Psoas muscle (tissue), 8 donors: ENCODE results near the gene MGME1. TPM values are rescaled to one million over a fixed set of nuclear protein-coding genes. Genes with fewer than 3 reads are reported as not detected.

Experiments
- ATAC-seq, 4 donors: fragments of 200-7000 bp; cut with Tn5 transposase; one replicate each; pipeline ENCODE4 v1.9.1; 2020; ENCODE audit warnings: moderate library complexity in 3 of 4, mild to moderate bottlenecking in 2 of 4
- DNase-seq, 2 donors: peaks; one replicate each; pipeline ENCODE4 v3.0.0-alpha.2; 2020
- H3K27ac ChIP-seq: fragments of 200-600 bp; one replicate; pipeline ENCODE4 v1.8.0; 2022
- H3K27me3 ChIP-seq, 3 donors: fragments of 200-600 bp in 1 of 3; one replicate each; pipeline versions ENCODE4 v1.6.1 to v1.8.0; 2013 to 2022; ENCODE audit warnings: low read length in 2 of 3, mild to moderate bottlenecking in 2 of 3, moderate library complexity in 1 of 3; ENCODE audit not compliant: insufficient read depth in 3 of 3
- H3K36me3 ChIP-seq, 2 donors: fragments of 200-600 bp in 1 of 2; one replicate each; pipeline versions ENCODE4 v1.6.1 to v1.8.0; 2013 to 2022; ENCODE audit warnings: low read depth in 1 of 2, mild to moderate bottlenecking in 1 of 2, moderate library complexity in 1 of 2; ENCODE audit not compliant: insufficient read depth in 1 of 2
- H3K4me1 ChIP-seq: fragments of 200-600 bp; one replicate; pipeline ENCODE4 v1.8.0; 2022
- H3K4me3 ChIP-seq: fragments of 200-600 bp; one replicate; pipeline ENCODE4 v1.8.0; 2022; ENCODE audit warnings: mild to moderate bottlenecking
- H3K9me3 ChIP-seq: fragments of 200-600 bp; one replicate; pipeline ENCODE4 v1.8.0; 2022
- CTCF ChIP-seq: fragments of 200-600 bp; IDR thresholded peaks from one replicate; pipeline ENCODE4 v1.8.0; 2022; ENCODE audit warnings: antibody characterized with exemption
- WGBS, 3 donors: extraction: QIAGEN DNeasy Blood & Tissue Kit; methylation state at CpG; one replicate each; pipeline versions ENCODE4 v1.1.6 to v1.1.7; 2013; 5-methylcytosine and 5-hydroxymethylcytosine counted together
- intact Hi-C, 2 donors: fragments of 100-400 bp; cut with DNase I; formaldehyde crosslinking; loops; one replicate each; pipeline versions ENCODE4 v1.11.0 to v1.14.2; 2022
- polyA plus RNA-seq, 3 donors: library from polyadenylated mRNA; stranded (reverse); fragments of 200-250 nt; gene quantifications; one replicate each; pipeline ENCODE4 v1.2.3, GENCODE V29; 2013
- total RNA-seq, 4 donors: library from RNA; stranded (reverse); fragmentation: NEBNext Ultra II Directional in 2 of 4; extraction: Animal tissue kit (Norgen Biotek cat#: 25700) in 2 of 4; gene quantifications; one replicate each; pipeline versions ENCODE4 v1.2.1 to v1.2.4, GENCODE V29; 2021 to 2023
- donor health status: healthy with polysubstance abuse.
- donor health status: DM: no; HTN: no; CAD: no; lungs with moderate emphysema.
- donor health status: Bipolar disorder and iron deficiency.
- donor health status: healthy.
- donor health status: DM: yes; HTN: yes; CAD: no.
- donor health status: DM: no; HTN: no; CAD: no.
- donor health status: DM: no; HTN: no; CAD: no.
- donor health status: DM: yes; HTN: yes; CAD: no.

MGME1 gene
- total and polyA plus RNA-seq, 7 donors = 4.3 to 21.8 (median 9.2) TPM

- H3K4me3 ChIP-seq = no peak overlapping the region
- DNase-seq (no peak), ATAC-seq (no peak)
- peaks cover 32 to 89% of the 10 kb centered on the region in 2 donors for H3K36me3 ChIP-seq
- H3K27ac ChIP-seq = no peak overlapping the region
- WGBS, 3 donors = 90 to 95% (median 91%) methylated on average over 8 of the region's 8 CpGs
- intact Hi-C loops = no loop called here
- H3K9me3 ChIP-seq = no peaks in the 10 kb centered on the region
- H3K4me1 ChIP-seq = peaks cover 7% of the 10 kb centered on the region
- H3K27me3 ChIP-seq = no peaks in the 10 kb centered on the region
- TF ChIP-seq CTCF = no peak
Measured at GRCh38 chr20:17952692-17953684, 15.8 kb upstream of the MGME1 start.

GRCh38 chr20:17953935-17954334 is 14.9 kb upstream of the MGME1 start:
- WGBS, 3 donors = 94 to 97% (median 96%) methylated on average over 5 of the region's 5 CpGs
- ATAC-seq = no peak
- no peaks in the 10 kb centered on the region for H3K27me3 ChIP-seq
- no peak for TF ChIP-seq CTCF
- no peak for DNase-seq
- no peak overlapping the region for H3K4me3 ChIP-seq
- H3K36me3 ChIP-seq = peaks cover 27 to 79% of the 10 kb centered on the region in 2 donors
- H3K9me3 ChIP-seq = no peaks in the 10 kb centered on the region
- H3K4me1 ChIP-seq = peaks cover 16% of the 10 kb centered on the region
- H3K27ac ChIP-seq = no peak overlapping the region
- intact Hi-C loops = no loop called here

GRCh38 chr20:17955302-17955701 is 13.5 kb upstream of the MGME1 start:
- Histone ChIP-seq H3K36me3 (peaks cover 26 to 66% of the 10 kb centered on the region in 2 donors), H3K9me3 (no peaks in the 10 kb centered on the region), H3K4me3 (no peak overlapping the region), H3K27ac (no peak overlapping the region), H3K27me3 (no peaks in the 10 kb centered on the region), H3K4me1 (peaks cover 17% of the 10 kb centered on the region)
- intact Hi-C loops = loop anchor here in 1 of 2 donors (5.0 kb wide), 1 partner anchor 42 kb away; no protein-coding TSS in a partner anchor
- no peak for ATAC-seq
- 50 to 56% (median 54%) methylated on average over 3 of the region's 3 CpGs for WGBS, 3 donors
- no peak for DNase-seq
- TF ChIP-seq CTCF = no peak

GRCh38 chr20:17956099-17956685 is 12.6 kb upstream of the MGME1 start:
- Histone ChIP-seq H3K27ac (no peak overlapping the region), H3K27me3 (no peaks in the 10 kb centered on the region), H3K4me3 (no peak overlapping the region), H3K9me3 (no peaks in the 10 kb centered on the region), H3K36me3 (peaks cover 18 to 57% of the 10 kb centered on the region in 2 donors), H3K4me1 (peaks cover 23% of the 10 kb centered on the region)
- TF ChIP-seq CTCF = no peak
- DNase-seq (no peak), ATAC-seq (no peak)
- intact Hi-C loops = loop anchor here in 1 of 2 donors (5.0 kb wide), 1 partner anchor 41 kb away; no protein-coding TSS in a partner anchor
- 79 to 85% (median 84%) methylated on average over 8 of the region's 8 CpGs for WGBS, 3 donors
